Stimulated activated CD8-positive, alpha-beta memory T cell treated with anti-CD3 and anti-CD28 coated beads, Interleukin-4, amount 100 ng/mL, for 24 hours (primary cell): Measurements from ENCODE around the gene HNF4A.

Source experiments
- DNase-seq: peaks from one replicate; pipeline ENCODE4 v3.0.0-alpha.2; 2020; ENCODE audit warnings: low read depth

Gene HNF4A

DNA sequence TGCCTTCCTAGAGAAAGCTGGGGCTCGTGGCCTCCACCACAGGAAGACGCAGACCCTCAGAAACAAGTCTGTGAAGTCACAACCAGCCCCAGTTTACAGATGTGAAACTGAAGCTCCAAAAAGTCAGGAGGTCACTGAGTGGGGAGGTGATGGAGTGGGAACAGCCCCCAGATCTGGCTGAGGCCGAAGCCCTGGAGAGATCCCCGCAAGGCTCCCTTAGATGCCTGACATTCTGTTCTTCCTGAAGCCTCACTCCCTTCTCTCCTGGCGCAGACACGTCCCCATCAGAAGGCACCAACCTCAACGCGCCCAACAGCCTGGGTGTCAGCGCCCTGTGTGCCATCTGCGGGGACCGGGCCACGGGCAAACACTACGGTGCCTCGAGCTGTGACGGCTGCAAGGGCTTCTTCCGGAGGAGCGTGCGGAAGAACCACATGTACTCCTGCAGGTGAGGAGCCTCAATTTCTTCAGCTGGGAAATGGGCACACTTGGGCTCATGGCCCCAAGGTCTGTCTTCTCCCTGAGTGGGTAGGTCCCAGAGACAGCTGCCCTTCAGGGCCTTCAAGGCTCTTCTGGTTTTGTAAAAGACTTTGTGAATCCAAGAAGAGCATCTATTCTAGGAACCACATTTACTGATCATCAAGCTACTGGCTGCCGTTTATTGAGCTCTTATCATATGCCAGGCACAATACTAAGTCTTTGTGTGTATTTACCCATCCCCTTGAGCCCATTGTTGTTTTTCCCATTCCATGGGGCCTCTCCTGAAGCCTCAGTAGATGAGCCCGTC lies 50.5 kb downstream of the HNF4A start:
- DNase-seq, result no peak

DNA sequence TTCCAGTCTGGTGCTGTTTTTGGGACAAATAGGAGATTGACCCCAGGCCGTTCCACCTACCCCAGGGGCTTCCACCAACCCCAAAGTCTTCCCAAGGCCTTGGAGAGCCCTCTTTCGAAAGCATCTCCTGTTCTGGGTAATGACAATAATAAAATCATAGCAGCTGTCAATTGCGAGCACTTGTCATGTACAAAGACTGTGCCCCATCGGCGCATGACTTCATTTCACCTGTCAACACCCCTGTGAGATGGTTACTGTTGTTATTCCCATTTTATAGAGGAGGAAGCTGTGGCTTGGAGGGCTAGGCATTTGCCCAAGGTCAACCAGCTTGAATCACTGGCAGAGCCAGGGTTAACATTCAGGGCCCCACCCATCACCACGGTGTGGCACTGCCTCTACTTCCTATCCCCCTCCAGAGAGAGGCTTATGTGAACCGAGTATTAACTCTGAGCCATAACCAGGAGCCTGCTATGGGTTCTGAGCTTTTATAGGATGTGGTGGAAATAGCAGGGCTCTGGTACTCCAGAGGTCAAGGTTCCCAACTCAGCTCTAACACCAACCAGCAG lies 51.2 kb downstream of the HNF4A start:
- no peak for DNase-seq

DNA sequence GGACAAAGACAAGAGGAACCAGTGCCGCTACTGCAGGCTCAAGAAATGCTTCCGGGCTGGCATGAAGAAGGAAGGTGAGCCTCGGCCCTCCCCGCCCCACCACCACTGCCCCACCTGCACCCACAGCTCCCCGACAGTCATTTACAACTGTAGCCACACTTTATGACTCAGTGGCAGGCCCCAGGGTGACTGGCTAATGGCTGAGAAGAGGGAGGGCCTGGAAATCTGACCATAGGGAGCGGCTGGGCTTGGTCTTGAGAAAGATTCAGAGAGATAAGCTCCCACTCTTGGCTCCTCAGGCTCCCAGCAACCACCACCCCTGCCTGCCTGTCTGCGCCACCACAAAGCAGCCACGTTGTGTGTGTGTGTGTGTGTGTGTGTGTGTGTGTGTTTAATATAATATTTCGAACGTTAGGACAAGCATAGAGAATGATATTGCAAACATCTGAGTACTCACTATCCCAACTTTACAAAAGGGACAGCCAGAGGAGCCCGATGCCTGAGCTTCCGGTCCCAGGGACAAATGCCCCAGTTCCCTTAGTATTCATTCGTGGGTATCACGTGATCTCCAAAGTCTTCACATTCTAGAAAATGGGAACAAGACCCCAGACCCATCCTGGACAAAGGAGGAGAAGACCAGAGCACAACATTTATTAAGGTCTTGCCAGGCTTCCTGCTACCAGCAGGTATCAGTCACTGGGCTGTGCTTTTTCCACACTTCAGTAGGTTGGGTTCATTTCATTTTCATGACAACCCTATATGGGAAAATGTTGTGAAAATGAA lies 52.1 kb downstream of the HNF4A start:
- DNase-seq, result no peak

DNA sequence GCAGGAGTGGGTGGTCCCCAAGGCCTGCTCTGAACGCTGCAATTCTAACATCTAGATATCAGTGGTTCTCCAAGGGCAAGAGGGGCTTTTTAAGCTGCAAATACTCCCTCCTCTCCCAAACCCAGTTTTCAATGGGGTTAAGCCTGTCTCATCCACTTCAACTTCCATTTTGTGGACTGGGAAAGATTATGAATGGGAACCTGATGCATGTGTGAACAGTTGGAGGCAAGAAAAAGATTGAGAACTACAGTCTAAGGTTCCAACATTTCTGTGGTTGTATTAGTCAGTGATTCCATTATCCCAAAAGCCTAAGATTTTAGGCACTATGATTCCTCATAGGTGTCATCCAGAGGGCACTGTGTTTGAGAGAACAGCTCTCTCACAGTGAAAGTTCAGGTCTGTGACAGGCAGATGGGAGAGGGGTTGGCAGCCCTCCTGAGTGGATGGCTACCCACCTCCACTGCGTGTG lies 53.7 kb downstream of the HNF4A start:
- no peak for DNase-seq

DNA sequence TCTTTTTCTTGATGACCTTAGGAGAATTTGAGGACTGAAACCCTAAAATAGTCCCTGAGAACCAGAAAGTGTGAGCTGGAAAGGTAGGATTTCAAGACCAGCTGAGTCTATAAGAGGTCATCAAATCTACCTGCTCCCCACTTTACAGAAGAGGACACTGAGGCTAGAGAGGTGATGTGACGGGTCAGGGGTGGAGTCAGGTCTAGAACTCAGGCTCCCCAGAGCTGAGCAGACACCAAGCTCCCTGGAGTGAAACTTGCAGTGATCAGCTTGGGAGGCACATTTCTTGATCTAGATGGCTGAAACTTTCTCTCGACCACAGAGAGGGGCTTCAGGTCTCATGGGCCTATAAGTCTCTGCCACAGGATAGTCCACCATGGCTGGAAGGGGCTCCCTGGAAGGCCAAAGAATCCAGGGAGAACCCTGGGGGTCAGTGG lies 55.1 kb downstream of the HNF4A start:
- DNase-seq, result no peak

DNA sequence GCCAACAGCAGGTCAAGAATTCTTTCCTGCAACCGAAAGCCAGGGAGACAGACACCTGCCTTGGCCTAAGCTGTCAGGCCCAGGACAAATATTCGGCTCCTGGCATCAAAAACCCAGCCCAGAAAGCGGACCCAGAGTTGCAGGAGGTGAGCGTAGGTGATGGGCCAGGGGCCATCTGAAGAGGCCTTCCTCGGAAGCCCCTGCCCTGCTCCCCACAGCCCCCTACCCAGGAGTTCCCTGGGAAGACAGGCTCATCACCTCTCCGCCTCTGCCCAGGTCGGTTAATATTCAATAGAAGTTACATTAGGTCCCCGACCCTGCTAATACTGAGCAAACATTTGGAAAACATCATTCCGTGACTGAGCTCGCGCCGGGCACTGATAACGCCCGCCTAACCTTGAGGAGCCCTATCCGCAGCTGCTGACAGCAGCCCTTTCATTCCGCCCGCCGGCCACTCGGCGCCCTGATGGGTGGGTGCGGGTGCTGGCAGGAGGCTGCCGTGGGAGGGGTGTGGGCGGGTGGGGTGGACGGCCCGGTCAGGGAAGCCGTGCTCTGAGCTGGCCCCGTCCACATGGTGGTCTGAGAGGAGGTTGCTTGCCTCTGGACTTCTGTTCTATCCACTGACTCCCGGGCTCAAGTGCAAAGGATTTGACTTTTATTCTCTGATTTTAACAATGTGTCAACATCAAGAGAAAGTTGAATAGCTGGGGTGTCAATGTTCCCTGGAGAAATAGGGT lies 55.7 kb downstream of the HNF4A start:
- no peak for DNase-seq

DNA sequence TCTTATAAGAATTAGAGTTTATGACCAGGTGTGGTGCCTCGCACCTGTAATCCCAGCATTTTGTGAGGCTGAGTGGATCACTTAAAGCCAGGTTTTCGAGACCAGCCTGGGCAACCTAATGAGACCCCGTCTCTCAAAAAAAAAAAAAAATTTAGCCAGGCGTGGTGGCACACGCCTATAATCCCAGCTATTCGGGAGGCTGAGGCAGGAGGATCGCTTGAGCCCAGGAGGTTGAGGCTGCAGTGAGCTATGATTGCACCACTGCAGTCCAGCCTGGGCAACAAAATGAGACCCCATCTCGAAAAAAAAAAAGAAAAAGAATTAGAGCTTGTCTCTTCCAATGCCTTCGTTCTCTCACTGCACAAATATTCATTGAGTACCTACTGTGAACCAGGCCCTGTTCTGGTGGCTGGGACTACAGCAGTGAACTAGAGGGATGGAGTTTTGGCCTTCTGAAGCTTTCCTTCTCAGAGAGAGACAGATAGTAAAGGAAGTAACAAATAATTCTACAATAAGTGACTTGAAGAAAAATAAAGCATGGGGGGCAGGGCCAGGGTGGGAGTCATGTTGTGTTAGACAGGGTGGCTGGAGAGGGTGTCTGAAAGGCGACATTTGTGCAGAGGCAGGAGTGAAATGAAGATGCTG lies 56.4 kb downstream of the HNF4A start:
- DNase-seq, result no peak

DNA sequence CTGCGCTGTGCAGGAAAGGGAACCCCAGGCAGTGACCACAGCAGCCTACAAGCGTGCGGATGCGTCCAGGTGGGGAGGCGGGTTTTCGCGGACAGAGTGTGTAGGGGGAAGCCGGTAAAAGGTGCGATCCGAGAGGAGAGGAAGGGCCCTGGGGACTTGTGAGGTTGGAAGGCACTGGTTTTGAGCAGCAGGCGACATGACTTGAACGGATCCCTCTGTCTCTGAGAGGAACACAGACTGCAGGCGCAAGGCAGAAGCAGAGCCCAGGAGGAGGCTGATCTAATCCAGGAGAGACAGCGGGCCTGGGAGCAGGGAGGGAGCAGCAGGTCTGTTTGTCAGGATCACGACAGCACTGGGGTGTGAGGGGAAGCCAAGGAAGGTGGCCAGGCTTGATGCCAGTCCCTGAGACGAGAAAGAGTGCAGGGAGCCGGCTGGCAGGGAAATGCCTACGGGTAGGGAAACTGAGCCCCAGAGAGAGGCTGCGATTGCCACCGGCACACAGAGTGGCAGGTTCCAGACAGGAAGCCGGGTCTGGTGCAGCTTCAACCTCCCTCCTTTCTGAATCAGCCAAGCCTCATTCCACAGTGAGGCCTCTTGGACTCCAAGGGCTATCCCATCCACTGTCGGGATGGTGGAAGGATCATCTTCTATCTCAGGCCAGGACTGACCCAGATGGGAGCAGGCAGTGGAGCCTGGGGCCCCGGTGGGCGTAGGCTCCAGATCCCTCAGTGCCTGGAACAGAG lies 57.1 kb downstream of the HNF4A start:
- DNase-seq, result no peak

DNA sequence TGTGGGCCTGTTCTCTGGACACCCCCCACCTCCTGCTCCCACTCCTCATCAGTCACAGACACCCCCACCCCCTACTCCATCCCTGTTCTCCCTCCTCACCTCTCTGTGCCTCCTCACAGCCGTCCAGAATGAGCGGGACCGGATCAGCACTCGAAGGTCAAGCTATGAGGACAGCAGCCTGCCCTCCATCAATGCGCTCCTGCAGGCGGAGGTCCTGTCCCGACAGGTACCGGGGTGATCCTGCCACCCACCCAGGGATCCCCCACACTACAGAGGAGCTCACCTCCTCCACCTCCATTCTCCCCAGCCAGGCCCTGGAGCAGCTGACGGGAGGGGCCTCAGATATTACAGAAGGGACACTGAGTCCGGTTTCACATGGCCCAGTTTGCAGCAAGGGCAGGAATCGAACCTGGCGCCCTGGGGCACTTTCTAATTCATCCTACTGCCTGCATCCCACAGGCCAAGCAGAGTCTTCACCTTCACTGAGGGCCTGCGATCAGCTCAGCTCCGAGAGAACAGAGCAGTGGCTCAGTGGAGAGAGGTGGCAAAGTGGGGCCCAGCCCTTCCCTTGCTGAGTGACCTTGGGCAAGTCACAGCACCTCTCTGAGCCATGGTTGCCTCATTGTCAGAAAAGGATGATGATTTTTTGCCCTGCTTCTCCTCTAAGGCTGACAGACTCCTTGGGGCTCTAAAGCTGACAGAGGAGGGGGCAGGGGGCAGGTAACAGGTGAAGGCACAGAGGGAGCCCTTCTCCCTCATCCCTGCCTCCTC lies 58.3 kb downstream of the HNF4A start:
- DNase-seq, result no peak

DNA sequence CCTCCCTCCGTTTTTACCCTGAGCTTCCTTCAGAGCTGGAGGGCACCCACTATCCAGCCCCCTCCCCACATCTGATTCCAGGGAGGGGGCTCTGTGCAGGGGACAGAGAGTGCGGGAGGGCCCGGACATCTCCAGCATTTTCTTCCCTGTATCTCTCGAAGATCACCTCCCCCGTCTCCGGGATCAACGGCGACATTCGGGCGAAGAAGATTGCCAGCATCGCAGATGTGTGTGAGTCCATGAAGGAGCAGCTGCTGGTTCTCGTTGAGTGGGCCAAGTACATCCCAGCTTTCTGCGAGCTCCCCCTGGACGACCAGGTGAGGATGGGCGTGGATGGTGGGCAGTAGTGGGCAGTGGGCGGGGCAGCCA lies 58.8 kb downstream of the HNF4A start:
- no peak for DNase-seq

DNA sequence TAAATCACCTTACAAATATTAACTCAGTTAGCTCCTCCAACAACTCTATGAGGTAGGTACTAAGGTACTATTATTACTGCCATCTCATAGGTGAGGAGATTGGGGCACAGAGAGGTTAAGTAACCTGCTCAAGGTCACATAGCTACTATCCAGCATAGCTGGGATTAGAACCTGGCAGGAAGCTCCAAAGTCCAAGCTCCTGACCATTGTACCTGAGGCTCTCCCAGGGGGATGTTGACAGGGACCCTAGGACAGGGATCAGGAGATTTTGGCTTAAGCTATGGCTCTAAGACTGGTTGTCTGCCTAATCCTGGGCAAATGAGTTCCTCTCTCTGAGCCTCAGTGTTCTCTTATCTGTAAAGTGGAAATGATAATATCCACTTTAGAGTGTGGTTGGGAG lies 59.3 kb downstream of the HNF4A start:
- DNase-seq, result no peak

DNA sequence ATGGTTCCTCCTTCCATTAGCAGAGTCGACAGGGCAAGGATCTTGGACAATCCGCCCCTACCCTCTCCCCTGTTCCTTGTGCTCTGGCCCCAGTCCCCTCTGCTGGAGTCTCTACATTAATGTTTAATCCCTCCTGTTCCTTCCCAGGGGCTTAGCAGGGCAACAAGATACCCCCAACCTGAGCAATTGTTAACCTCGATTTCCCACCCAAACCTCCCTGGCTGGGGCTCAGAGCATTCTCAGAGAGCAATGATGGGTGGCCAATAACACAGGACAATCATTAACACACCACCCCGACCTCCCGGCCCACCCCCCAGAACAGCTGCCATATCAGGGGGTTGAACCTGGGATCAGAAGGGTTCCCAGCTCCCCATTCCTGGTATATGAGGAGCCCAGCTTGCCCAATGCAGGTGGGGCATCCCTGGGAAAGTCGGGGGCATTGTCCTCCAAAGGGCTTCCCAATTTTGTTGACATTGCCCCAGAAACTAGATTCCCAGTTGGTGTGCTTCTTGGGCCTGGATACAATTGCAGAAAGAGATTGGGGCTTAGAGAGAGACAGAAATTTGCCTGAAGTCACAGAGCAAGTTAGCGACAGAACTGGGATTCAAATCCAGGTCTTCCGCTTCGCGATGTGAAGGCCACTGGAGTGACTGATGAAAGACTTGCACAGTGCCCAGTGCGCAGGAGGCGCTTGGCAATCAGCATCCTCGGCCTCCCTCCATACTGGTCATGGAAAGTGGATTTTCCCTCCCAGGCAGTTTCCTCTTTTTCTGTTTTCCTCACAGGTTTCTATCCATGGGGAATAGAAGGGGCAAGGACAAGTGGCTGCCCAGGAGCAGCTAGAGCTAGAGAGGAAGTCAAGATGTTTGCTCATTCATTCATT lies 60.6 kb downstream of the HNF4A start:
- no peak for DNase-seq

DNA sequence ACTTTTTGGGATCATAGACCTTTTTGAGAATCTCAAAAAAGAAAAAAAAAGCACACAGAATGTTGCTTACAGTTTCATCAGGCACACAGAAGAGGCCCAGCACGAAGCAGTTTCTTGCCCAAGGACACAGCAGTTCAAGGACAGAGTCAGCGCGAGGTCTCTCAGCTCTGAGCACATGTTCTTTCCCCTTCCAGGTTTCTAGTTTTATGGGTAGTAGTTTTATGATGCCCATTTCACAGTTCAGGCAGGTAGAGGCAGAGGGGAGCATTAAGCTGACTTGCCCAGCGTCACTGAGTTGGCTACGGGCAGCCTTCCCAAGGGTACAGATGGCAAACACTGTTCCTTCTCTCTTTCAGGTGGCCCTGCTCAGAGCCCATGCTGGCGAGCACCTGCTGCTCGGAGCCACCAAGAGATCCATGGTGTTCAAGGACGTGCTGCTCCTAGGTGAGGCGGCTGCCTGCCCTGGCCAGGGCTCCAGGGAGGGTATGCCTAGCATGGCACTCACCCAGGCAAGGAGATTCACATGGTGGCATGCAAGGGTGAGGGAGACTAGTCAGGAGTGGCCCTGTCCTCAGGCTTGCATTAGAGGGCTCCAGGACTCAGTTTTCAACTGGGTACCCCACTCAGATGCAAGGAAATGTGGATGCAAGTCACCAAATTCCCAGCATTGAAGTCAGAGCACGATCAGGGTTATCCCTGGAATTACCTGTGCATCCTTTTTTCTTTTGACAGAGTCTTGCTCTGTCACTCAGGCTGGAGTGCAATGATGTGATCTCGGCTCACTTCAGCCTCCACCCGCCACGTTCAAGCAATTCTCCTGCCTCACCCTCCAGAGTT lies 62.8 kb downstream of the HNF4A start:
- DNase-seq, result no peak

DNA sequence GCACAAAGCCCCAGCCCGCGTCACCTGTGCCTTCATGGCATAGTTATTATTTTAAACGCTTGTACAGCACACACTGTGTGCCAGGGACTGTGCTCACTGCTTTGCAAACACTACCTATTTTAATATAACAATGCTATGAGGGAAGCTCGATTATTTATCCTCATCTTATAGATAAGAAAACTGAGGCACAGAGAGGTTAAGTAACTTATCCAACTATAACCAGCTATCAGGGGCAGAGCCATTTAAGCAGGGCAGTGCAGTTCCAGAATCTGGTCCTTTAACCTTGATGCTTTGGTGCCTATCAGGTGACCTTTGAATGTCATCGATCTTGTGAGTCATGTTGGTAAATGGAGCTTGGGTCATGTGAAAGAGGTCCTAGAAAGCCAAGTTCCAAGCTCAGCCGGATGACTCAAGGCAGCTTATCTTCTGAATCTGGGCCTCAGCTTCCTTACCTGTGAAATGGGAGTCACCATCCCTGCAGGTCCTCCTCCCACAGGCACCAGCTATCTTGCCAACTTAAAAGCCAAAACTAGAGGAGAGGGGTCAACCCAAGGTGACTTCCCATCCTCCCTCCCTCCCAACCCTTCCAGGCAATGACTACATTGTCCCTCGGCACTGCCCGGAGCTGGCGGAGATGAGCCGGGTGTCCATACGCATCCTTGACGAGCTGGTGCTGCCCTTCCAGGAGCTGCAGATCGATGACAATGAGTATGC lies 63.8 kb downstream of the HNF4A start:
- no peak for DNase-seq

DNA sequence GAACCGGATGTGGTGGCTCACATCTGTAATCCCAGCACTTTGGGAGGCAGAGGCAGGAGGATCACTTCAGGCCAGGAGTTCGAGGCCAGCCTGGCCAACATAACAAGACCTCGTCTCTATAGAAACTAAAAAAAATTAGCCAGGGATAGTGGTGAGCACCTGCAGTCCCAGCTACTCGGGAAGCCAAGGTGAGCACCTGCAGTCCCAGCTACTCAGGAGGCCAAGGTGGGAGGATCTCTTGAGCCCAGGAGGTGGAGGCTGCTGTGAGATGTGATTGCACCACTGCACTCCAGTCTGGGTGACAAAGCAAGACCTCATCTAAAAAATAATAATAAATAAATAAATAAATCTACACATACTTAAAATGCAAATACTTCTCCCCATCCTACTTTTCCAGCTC lies 65.0 kb downstream of the HNF4A start:
- no peak for DNase-seq

DNA sequence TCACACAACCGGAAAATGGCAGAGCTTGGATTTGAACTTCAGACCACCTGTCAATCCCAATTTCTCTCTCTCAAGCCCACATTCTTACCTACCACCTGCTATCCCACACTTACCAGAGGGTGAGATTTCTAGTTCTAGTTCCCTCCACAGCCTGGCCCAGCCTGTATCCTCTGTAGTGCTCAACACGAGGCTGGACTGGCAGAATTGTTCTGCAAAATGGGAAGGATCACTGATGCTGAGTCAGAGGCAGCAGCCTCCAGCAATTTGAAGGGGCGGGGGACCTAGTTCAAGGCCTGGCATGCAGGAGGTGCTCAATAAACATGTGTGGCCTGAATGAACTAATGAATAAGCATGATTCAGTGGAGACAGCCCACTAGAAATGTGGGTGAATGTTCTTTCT lies 66.6 kb downstream of the HNF4A start:
- no peak for DNase-seq

DNA sequence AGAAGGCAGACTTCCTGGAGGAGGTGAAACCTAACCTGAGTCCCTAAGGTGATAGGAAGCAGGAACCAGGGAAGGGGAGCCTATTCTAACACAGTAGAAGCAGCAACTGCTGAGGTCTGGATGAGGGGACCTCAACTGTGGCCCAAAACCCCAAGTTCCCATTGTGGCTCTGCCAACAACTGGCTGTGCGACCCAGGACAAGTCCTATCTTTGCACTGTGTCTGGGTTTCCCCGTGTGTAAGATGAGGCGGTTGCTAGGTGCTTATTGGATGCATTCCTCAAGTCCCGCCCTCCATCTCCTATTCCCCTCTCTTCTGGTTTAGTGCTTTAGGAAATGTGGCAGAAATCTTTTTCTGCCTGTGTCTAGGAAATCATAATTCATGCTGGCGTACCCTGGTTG lies 68.0 kb downstream of the HNF4A start:
- no peak for DNase-seq

DNA sequence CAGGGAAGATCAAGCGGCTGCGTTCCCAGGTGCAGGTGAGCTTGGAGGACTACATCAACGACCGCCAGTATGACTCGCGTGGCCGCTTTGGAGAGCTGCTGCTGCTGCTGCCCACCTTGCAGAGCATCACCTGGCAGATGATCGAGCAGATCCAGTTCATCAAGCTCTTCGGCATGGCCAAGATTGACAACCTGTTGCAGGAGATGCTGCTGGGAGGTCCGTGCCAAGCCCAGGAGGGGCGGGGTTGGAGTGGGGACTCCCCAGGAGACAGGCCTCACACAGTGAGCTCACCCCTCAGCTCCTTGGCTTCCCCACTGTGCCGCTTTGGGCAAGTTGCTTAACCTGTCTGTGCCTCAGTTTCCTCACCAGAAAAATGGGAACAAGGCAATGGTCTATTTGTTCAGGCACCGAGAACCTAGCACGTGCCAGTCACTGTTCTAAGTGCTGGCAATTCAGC lies 68.6 kb downstream of the HNF4A start:
- DNase-seq, result no peak
